PC-9 (cell line): Measurements from ENCODE around the gene NUP35.

Source experiments
- EZH2 ChIP-seq: fragments of 200-600 bp; sonication (generic); IDR thresholded peaks from 2 replicates; pipeline ENCODE4 v1.8.0; 2017; ENCODE audit warnings: antibody characterized with exemption, low read depth
- TF ChIP-seq, protein P1 (sequence below): fragments of 200-600 bp; sonication (generic); conservative IDR thresholded peaks from 2 replicates; pipeline ENCODE4 v1.6.1; 2017; ENCODE audit warnings: mixed run types, antibody characterized with exemption, mild to moderate bottlenecking, moderate library complexity

DNA sequence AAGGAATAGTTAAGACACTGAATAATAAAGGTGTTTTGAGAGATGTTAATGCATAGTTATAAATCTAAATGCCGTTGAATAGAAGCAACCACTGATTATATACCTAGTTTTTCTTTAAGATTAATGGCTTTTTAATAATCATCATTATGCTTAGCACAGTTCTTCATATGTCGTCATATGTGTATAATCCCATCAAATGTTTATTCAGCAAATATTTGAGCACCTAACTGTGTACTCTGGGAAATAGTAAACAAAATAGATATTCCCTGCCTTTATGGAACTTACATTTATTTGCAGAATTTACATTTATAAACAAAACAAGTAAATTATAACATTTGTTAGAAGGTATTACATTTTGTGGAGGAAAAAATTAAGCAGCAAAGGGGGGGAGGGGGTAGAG lies 9.8 kb downstream of the NUP35 start:
- no peak for TF ChIP-seq EZH2
- TF ChIP-seq, protein P1, sequence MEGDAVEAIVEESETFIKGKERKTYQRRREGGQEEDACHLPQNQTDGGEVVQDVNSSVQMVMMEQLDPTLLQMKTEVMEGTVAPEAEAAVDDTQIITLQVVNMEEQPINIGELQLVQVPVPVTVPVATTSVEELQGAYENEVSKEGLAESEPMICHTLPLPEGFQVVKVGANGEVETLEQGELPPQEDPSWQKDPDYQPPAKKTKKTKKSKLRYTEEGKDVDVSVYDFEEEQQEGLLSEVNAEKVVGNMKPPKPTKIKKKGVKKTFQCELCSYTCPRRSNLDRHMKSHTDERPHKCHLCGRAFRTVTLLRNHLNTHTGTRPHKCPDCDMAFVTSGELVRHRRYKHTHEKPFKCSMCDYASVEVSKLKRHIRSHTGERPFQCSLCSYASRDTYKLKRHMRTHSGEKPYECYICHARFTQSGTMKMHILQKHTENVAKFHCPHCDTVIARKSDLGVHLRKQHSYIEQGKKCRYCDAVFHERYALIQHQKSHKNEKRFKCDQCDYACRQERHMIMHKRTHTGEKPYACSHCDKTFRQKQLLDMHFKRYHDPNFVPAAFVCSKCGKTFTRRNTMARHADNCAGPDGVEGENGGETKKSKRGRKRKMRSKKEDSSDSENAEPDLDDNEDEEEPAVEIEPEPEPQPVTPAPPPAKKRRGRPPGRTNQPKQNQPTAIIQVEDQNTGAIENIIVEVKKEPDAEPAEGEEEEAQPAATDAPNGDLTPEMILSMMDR, result no peak
